Measurements from ENCODE around the gene GLIS1. TPM values are rescaled to one million over a fixed set of nuclear protein-coding genes. Genes with fewer than 3 reads are reported as not detected.

Gene GLIS1
- total RNA-seq, 1 experiment from 2014 or later: 0.42 TPM

GRCh38 chr1:53644909-53645689 lies 93.9 kb downstream of the GLIS1 start:
- H3K27me3 ChIP-seq (ENCODE audit: control insufficient read depth, insufficient read depth, low read length): no peaks in the 10 kb centered on the region
- H3K36me3 ChIP-seq (replicated peaks; ENCODE audit: control insufficient read depth, insufficient read depth, low read length): no peaks in the 10 kb centered on the region
- no peak overlapping the region for H3K4me3 ChIP-seq (ENCODE audit: insufficient read depth, low read depth, low read length)
- DNase-seq: peak; percentile 16

- DNase-seq: no peak
- no peaks in the 10 kb centered on the region; the same call in 1 of the 2 replicates for H3K27me3 ChIP-seq (ENCODE audit: control insufficient read depth, insufficient read depth, low read length)
- no peaks in the 10 kb centered on the region for H3K36me3 ChIP-seq (replicated peaks; ENCODE audit: control insufficient read depth, insufficient read depth, low read length)
- no peak overlapping the region for H3K4me3 ChIP-seq (ENCODE audit: insufficient read depth, low read depth, low read length)
These were observed 94.5 kb downstream of the GLIS1 start for GRCh38 chr1:53644496-53644895.

- peak; percentile 11 for DNase-seq
- H3K36me3 ChIP-seq (replicated peaks; ENCODE audit: control insufficient read depth, insufficient read depth, low read length): no peaks in the 10 kb centered on the region
- H3K4me3 ChIP-seq (ENCODE audit: insufficient read depth, low read depth, low read length): no peak overlapping the region
- H3K27me3 ChIP-seq (ENCODE audit: control insufficient read depth, insufficient read depth, low read length): no peaks in the 10 kb centered on the region; the same call in 1 of the 2 replicates
These were observed 95.0 kb downstream of the GLIS1 start for GRCh38 chr1:53643881-53644390.

GRCh38 chr1:53643041-53643880 lies 95.7 kb downstream of the GLIS1 start:
- Histone ChIP-seq H3K4me3 (ENCODE audit: insufficient read depth, low read depth, low read length) (no peak overlapping the region), H3K27me3 (ENCODE audit: control insufficient read depth, insufficient read depth, low read length) (no peaks in the 10 kb centered on the region; the same call in 1 of the 2 replicates), H3K36me3 (replicated peaks; ENCODE audit: control insufficient read depth, insufficient read depth, low read length) (no peaks in the 10 kb centered on the region)
- DNase-seq: no peak

- Histone ChIP-seq H3K4me3 (ENCODE audit: insufficient read depth, low read depth, low read length) (no peak overlapping the region), H3K27me3 (ENCODE audit: control insufficient read depth, insufficient read depth, low read length) (no peaks in the 10 kb centered on the region; the same call in 1 of the 2 replicates), H3K36me3 (replicated peaks; ENCODE audit: control insufficient read depth, insufficient read depth, low read length) (no peaks in the 10 kb centered on the region)
- DNase-seq: no peak
These were observed 96.4 kb downstream of the GLIS1 start for GRCh38 chr1:53642607-53643006.

GRCh38 chr1:53642215-53642555 lies 96.8 kb downstream of the GLIS1 start:
- no peak for DNase-seq
- Histone ChIP-seq H3K27me3 (ENCODE audit: control insufficient read depth, insufficient read depth, low read length) (no peaks in the 10 kb centered on the region; the same call in 1 of the 2 replicates), H3K4me3 (ENCODE audit: insufficient read depth, low read depth, low read length) (no peak overlapping the region), H3K36me3 (replicated peaks; ENCODE audit: control insufficient read depth, insufficient read depth, low read length) (no peaks in the 10 kb centered on the region)

- no peak overlapping the region for H3K4me3 ChIP-seq (ENCODE audit: insufficient read depth, low read depth, low read length)
- H3K36me3 ChIP-seq (replicated peaks; ENCODE audit: control insufficient read depth, insufficient read depth, low read length): no peaks in the 10 kb centered on the region
- no peak for DNase-seq
- H3K27me3 ChIP-seq (ENCODE audit: control insufficient read depth, insufficient read depth, low read length): no peaks in the 10 kb centered on the region; the same call in 1 of the 2 replicates
These were observed 97.3 kb downstream of the GLIS1 start for GRCh38 chr1:53641481-53642214.

GRCh38 chr1:53640701-53641075 lies 98.3 kb downstream of the GLIS1 start:
- no peak for DNase-seq
- no peaks in the 10 kb centered on the region for H3K36me3 ChIP-seq (replicated peaks; ENCODE audit: control insufficient read depth, insufficient read depth, low read length)
- H3K4me3 ChIP-seq (ENCODE audit: insufficient read depth, low read depth, low read length): no peak overlapping the region
- H3K27me3 ChIP-seq (ENCODE audit: control insufficient read depth, insufficient read depth, low read length): no peaks in the 10 kb centered on the region; the same call in 1 of the 2 replicates

GRCh38 chr1:53639996-53640700 lies 98.8 kb downstream of the GLIS1 start:
- H3K27me3 ChIP-seq (ENCODE audit: control insufficient read depth, insufficient read depth, low read length): no peaks in the 10 kb centered on the region; the same call in 1 of the 2 replicates
- H3K36me3 ChIP-seq (replicated peaks; ENCODE audit: control insufficient read depth, insufficient read depth, low read length): no peaks in the 10 kb centered on the region
- no peak for DNase-seq
- H3K4me3 ChIP-seq (ENCODE audit: insufficient read depth, low read depth, low read length): no peak overlapping the region

- Histone ChIP-seq H3K4me3 (ENCODE audit: insufficient read depth, low read depth, low read length) (no peak overlapping the region), H3K36me3 (replicated peaks; ENCODE audit: control insufficient read depth, insufficient read depth, low read length) (no peaks in the 10 kb centered on the region), H3K27me3 (ENCODE audit: control insufficient read depth, insufficient read depth, low read length) (peaks cover 1% of the 10 kb centered on the region; the same call in 1 of the 2 replicates)
- DNase-seq: peak; percentile 68
These were observed 99.7 kb downstream of the GLIS1 start for GRCh38 chr1:53639251-53639763.

GRCh38 chr1:53638360-53639035 lies 100.5 kb downstream of the GLIS1 start:
- no peak for DNase-seq
- Histone ChIP-seq H3K36me3 (replicated peaks; ENCODE audit: control insufficient read depth, insufficient read depth, low read length) (no peaks in the 10 kb centered on the region), H3K4me3 (ENCODE audit: insufficient read depth, low read depth, low read length) (no peak overlapping the region), H3K27me3 (ENCODE audit: control insufficient read depth, insufficient read depth, low read length) (peaks cover 1% of the 10 kb centered on the region; the same call in 1 of the 2 replicates)

- DNase-seq: no peak
- no peaks in the 10 kb centered on the region for H3K36me3 ChIP-seq (replicated peaks; ENCODE audit: control insufficient read depth, insufficient read depth, low read length)
- no peak overlapping the region for H3K4me3 ChIP-seq (ENCODE audit: insufficient read depth, low read depth, low read length)
- H3K27me3 ChIP-seq (ENCODE audit: control insufficient read depth, insufficient read depth, low read length): peaks cover 1% of the 10 kb centered on the region; the same call in 1 of the 2 replicates
These were observed 101.2 kb downstream of the GLIS1 start for GRCh38 chr1:53637511-53638359.

Measured in H7 (cell line).